MCF 10A (cell line): ENCODE data around the gene MYZAP. TPM values are rescaled to one million over a fixed set of nuclear protein-coding genes. Genes with fewer than 3 reads are reported as not detected.
A peak's percentile ranks its signal among the peaks of the same experiment; 100 is the strongest.

Experiments
- BruUV-seq: library from RNA; stranded (reverse); fragments of 400-500 nt; replicated peaks from 2 replicates; lab custom pipeline; 2021; lab: Mats Ljungman, UMichigan
- CTCF ChIA-PET: fragments of 300-600 bp; sonication (Branson Sonifier 250); formaldehyde crosslinking; extraction: SDS; loops from one replicate; lab custom pipeline; 2021; ENCODE audit warnings: antibody characterized with exemption, inconsistent platforms; lab: Yijun Ruan, JAX
- POLR2A ChIA-PET: fragments of 300-600, 350-650 bp; sonication (Branson Sonifier 250); formaldehyde crosslinking; extraction: SDS; loops from one replicate; lab custom pipeline; 2020; ENCODE audit warnings: antibody characterized with exemption, inconsistent platforms; lab: Yijun Ruan, JAX
- DNase-seq: peaks from one replicate; pipeline ENCODE4 v3.0.0-alpha.2; 2018; ENCODE audit not compliant: unreplicated experiment
- H3K27ac Mint-ChIP-seq: one replicate; pipeline ENCODE4 v1.8.0; 2022; ENCODE audit warnings: mild to moderate bottlenecking, low read depth, mixed read lengths; ENCODE audit not compliant: unreplicated experiment
- H3K27me3 Mint-ChIP-seq: one replicate; pipeline ENCODE4 v1.8.0; 2022; ENCODE audit warnings: mixed read lengths; ENCODE audit not compliant: insufficient read depth, unreplicated experiment
- H3K36me3 Mint-ChIP-seq: one replicate; pipeline ENCODE4 v1.8.0; 2022; ENCODE audit warnings: mild to moderate bottlenecking, moderate library complexity, mixed read lengths; ENCODE audit not compliant: insufficient read depth, unreplicated experiment
- H3K4me1 Mint-ChIP-seq: one replicate; pipeline ENCODE4 v1.8.0; 2022; ENCODE audit warnings: mixed read lengths; ENCODE audit not compliant: insufficient read depth, unreplicated experiment
- H3K4me3 Mint-ChIP-seq: one replicate; pipeline ENCODE4 v1.8.0; 2022; ENCODE audit warnings: mild to moderate bottlenecking, moderate library complexity, mixed read lengths; ENCODE audit not compliant: unreplicated experiment
- H3K9me3 Mint-ChIP-seq: one replicate; pipeline ENCODE4 v1.8.0; 2022; ENCODE audit warnings: mixed read lengths; ENCODE audit not compliant: unreplicated experiment
- CTCF ChIP-seq: fragments of 200-600 bp; IDR thresholded peaks from one replicate; pipeline ENCODE4 v1.8.0; 2022; ENCODE audit warnings: antibody characterized with exemption, mild to moderate bottlenecking; ENCODE audit not compliant: unreplicated experiment
- intact Hi-C: fragments of 100-400 bp; cut with micrococcal nuclease; formaldehyde crosslinking; loops from 2 replicates; pipeline ENCODE4 v1.14.1; 2022
- total RNA-seq: library from RNA; stranded (reverse); gene quantifications from 2 replicates; pipeline ENCODE4 v1.2.3, GENCODE V29; 2022

The MYZAP gene
- total RNA-seq, 1 experiment from 2014 or later, result 1.3 TPM

GRCh38 chr15:57646087-57646486, 54.4 kb downstream of the MYZAP start:
- H3K27ac Mint-ChIP-seq, result no peak overlapping the region
- TF ChIP-seq CTCF, result no peak
- peaks cover 13% of the 10 kb centered on the region for H3K4me1 Mint-ChIP-seq
- no peak for DNase-seq
- H3K4me3 Mint-ChIP-seq, result no peak overlapping the region
- ChIA-PET POLR2A (interaction anchor here (1.1 to 1.5 kb wide), 2 partner anchors 61 to 75 kb away, joined by 4 to 6 read pairs; partner anchors contain the start of gene POLR2M), CTCF (interaction anchor here (0.7 to 1.3 kb wide), 3 partner anchors 59 to 577 kb away, joined by 3 read pairs; no protein-coding TSS in a partner anchor)
- intact Hi-C loops, result no loop called here
- peaks cover 8% of the 10 kb centered on the region for H3K9me3 Mint-ChIP-seq
- no peaks in the 10 kb centered on the region for H3K27me3 Mint-ChIP-seq
- no peaks in the 10 kb centered on the region for H3K36me3 Mint-ChIP-seq
- BruUV-seq, result no TSS peak

GRCh38 chr15:57647071-57647790, 55.5 kb downstream of the MYZAP start:
- ChIA-PET POLR2A (interaction anchor here (0.9 kb wide), 1 partner anchor 10 kb away, joined by 4 read pairs; no protein-coding TSS in a partner anchor), CTCF (interaction anchor here (0.6 to 0.8 kb wide), 2 partner anchors 86 to 418 kb away, joined by 3 read pairs; no protein-coding TSS in a partner anchor)

GRCh38 chr15:57647791-57648130, 56.1 kb downstream of the MYZAP start:
- BruUV-seq, result no TSS peak
- Mint-ChIP-seq H3K36me3 (no peaks in the 10 kb centered on the region), H3K4me3 (no peak overlapping the region), H3K9me3 (peaks cover 8% of the 10 kb centered on the region), H3K27me3 (no peaks in the 10 kb centered on the region), H3K27ac (no peak overlapping the region), H3K4me1 (peaks cover 18% of the 10 kb centered on the region)
- ChIA-PET CTCF (interaction anchor here (0.6 kb wide), 1 partner anchor 78 kb away, joined by 3 read pairs; no protein-coding TSS in a partner anchor), POLR2A (interaction anchor here (0.9 kb wide), 1 partner anchor 9 kb away, joined by 4 read pairs; no protein-coding TSS in a partner anchor)
- peak; percentile 79 for DNase-seq
- no peak for TF ChIP-seq CTCF
- intact Hi-C loops, result no loop called here

More at GRCh38 chr15:57647071-57647790, 55.5 kb downstream of the MYZAP start:
- no peak for TF ChIP-seq CTCF
- Mint-ChIP-seq H3K4me3 (no peak overlapping the region), H3K9me3 (peaks cover 8% of the 10 kb centered on the region), H3K36me3 (no peaks in the 10 kb centered on the region), H3K27me3 (no peaks in the 10 kb centered on the region), H3K4me1 (peaks cover 17% of the 10 kb centered on the region), H3K27ac (no peak overlapping the region)
- DNase-seq, result no peak
- no TSS peak for BruUV-seq
- intact Hi-C loops, result no loop called here

GRCh38 chr15:57649138-57649537, 57.4 kb downstream of the MYZAP start:
- intact Hi-C loops, result no loop called here
- Mint-ChIP-seq H3K9me3 (peaks cover 8% of the 10 kb centered on the region), H3K4me1 (peaks cover 18% of the 10 kb centered on the region), H3K4me3 (no peak overlapping the region), H3K36me3 (no peaks in the 10 kb centered on the region), H3K27me3 (no peaks in the 10 kb centered on the region), H3K27ac (peak overlapping the region; percentile 69)
- DNase-seq, result peak; percentile 97
- POLR2A ChIA-PET, result interaction anchor here (0.6 to 1.9 kb wide), 4 partner anchors 13 to 84 kb away, joined by 3 to 11 read pairs (median 5); partner anchors contain the start of gene POLR2M
- no TSS peak for BruUV-seq
- CTCF ChIA-PET, result interaction anchor here (0.5 to 1.6 kb wide), 3 partner anchors 18 to 179 kb away, joined by 3 read pairs; no protein-coding TSS in a partner anchor
- TF ChIP-seq CTCF, result no peak
